ENCODE data around the gene PSORS1C2.
"Not testable (repeated sequence)": the region's sequence is repeated elsewhere in the genome, so short reads cannot be mapped to it uniquely, and the experiment has no call there.

PSORS1C2 gene

GRCh38 chr6:31138982-31139381 is at the start of gene PSORS1C2:
Gene PSORS1C2, minus strand, starts transcription at chr6:31139066. Its CDS starts 40 bp downstream, at chr6:31139026.
- peaks cover 10% of the 10 kb centered on the region for H3K4me1 Mint-ChIP-seq
- no peak for ATAC-seq
- peak within 1 kb of the TSS in 1 of 2 donors; percentile 20 for H3K4me3 Mint-ChIP-seq

GRCh38 chr6:31187780-31188194 is 48.9 kb upstream of the PSORS1C2 start:
- peaks cover 13% of the 10 kb centered on the region for H3K4me1 Mint-ChIP-seq
- no peaks in the 10 kb centered on the region for H3K9me3 Mint-ChIP-seq
- no peak for DNase-seq
- H3K4me3 Mint-ChIP-seq = no peak overlapping the region
- ATAC-seq = no peak
- no peak overlapping the region for H3K27ac Mint-ChIP-seq
- H3K27me3 Mint-ChIP-seq = no peaks in the 10 kb centered on the region

More at GRCh38 chr6:31138982-31139381, at the start of gene PSORS1C2:
- Mint-ChIP-seq H3K9me3 (no peaks in the 10 kb centered on the region), H3K27ac (no peak within 1 kb of the TSS), H3K27me3 (no peaks in the 10 kb centered on the region)
- no peak for DNase-seq

GRCh38 chr6:31186052-31186734 is 47.3 kb upstream of the PSORS1C2 start:
- H3K9me3 Mint-ChIP-seq = no peaks in the 10 kb centered on the region
- no peak for DNase-seq
- H3K27me3 Mint-ChIP-seq = no peaks in the 10 kb centered on the region
- no peak overlapping the region for H3K4me3 Mint-ChIP-seq
- peaks cover 13% of the 10 kb centered on the region for H3K4me1 Mint-ChIP-seq
- no peak for ATAC-seq
- no peak overlapping the region for H3K27ac Mint-ChIP-seq

GRCh38 chr6:31185695-31186051 is 46.8 kb upstream of the PSORS1C2 start:
- not testable (repeated sequence) for H3K27ac Mint-ChIP-seq, DNase-seq, H3K27me3 Mint-ChIP-seq, H3K9me3 Mint-ChIP-seq
- peak overlapping the region in 1 of 2 donors; percentile 38 for H3K4me3 Mint-ChIP-seq
- peak; percentile 48 for ATAC-seq
- peaks cover 13% of the 10 kb centered on the region for H3K4me1 Mint-ChIP-seq

- not testable (repeated sequence) for DNase-seq, ATAC-seq, H3K27me3 Mint-ChIP-seq, H3K27ac Mint-ChIP-seq, H3K9me3 Mint-ChIP-seq, H3K4me3 Mint-ChIP-seq
- H3K4me1 Mint-ChIP-seq = peaks cover 15% of the 10 kb centered on the region
Observed at GRCh38 chr6:31183859-31184258, 45.0 kb upstream of the PSORS1C2 start.

GRCh38 chr6:31183287-31183686 is 44.4 kb upstream of the PSORS1C2 start:
- not testable (repeated sequence) for H3K27ac Mint-ChIP-seq, ATAC-seq, H3K4me3 Mint-ChIP-seq, DNase-seq, H3K9me3 Mint-ChIP-seq, H3K27me3 Mint-ChIP-seq
- peaks cover 19% of the 10 kb centered on the region for H3K4me1 Mint-ChIP-seq

GRCh38 chr6:31180500-31180899 is 41.6 kb upstream of the PSORS1C2 start:
- ATAC-seq = peak; percentile 98
- DNase-seq = peak; percentile 55 to 78
- Mint-ChIP-seq H3K4me1 (peaks cover 16% of the 10 kb centered on the region), H3K4me3 (peak overlapping the region; percentile 85 to 88), H3K27ac (peak overlapping the region; percentile 70 to 86), H3K27me3 (no peaks in the 10 kb centered on the region), H3K9me3 (no peaks in the 10 kb centered on the region)

GRCh38 chr6:31179896-31180295 is 41.0 kb upstream of the PSORS1C2 start:
- no peaks in the 10 kb centered on the region for H3K27me3 Mint-ChIP-seq
- H3K4me3 Mint-ChIP-seq = peak overlapping the region; percentile 85 to 88
- peaks cover 15% of the 10 kb centered on the region for H3K4me1 Mint-ChIP-seq
- no peaks in the 10 kb centered on the region for H3K9me3 Mint-ChIP-seq
- DNase-seq = no peak
- no peak overlapping the region for H3K27ac Mint-ChIP-seq
- no peak for ATAC-seq

- ATAC-seq (no peak), DNase-seq (no peak)
- Mint-ChIP-seq H3K4me1 (peaks cover 15% of the 10 kb centered on the region), H3K9me3 (no peaks in the 10 kb centered on the region), H3K27ac (peak overlapping the region; percentile 30 to 35), H3K27me3 (no peaks in the 10 kb centered on the region), H3K4me3 (no peak overlapping the region)
Observed at GRCh38 chr6:31179042-31179386, 40.1 kb upstream of the PSORS1C2 start.

GRCh38 chr6:31178143-31179041 is 39.5 kb upstream of the PSORS1C2 start:
- Mint-ChIP-seq H3K4me1 (peaks cover 15% of the 10 kb centered on the region), H3K4me3 (no peak overlapping the region), H3K27me3 (no peaks in the 10 kb centered on the region), H3K27ac (peak overlapping the region in 1 of 2 donors; percentile 43), H3K9me3 (no peaks in the 10 kb centered on the region)
- no peak for DNase-seq
- no peak for ATAC-seq

- no peak overlapping the region for H3K4me3 Mint-ChIP-seq
- no peak for DNase-seq
Observed at GRCh38 chr6:31175971-31176370, 37.1 kb upstream of the PSORS1C2 start.

GRCh38 chr6:31174378-31174777 is 35.5 kb upstream of the PSORS1C2 start:
- Mint-ChIP-seq H3K9me3 (no peaks in the 10 kb centered on the region), H3K27me3 (no peaks in the 10 kb centered on the region), H3K27ac (no peak overlapping the region), H3K4me1 (peaks cover 15% of the 10 kb centered on the region), H3K4me3 (no peak overlapping the region)
- DNase-seq (no peak), ATAC-seq (no peak)

More at GRCh38 chr6:31175971-31176370, 37.1 kb upstream of the PSORS1C2 start:
- no peaks in the 10 kb centered on the region for H3K27me3 Mint-ChIP-seq
- peaks cover 15% of the 10 kb centered on the region for H3K4me1 Mint-ChIP-seq
- H3K9me3 Mint-ChIP-seq = no peaks in the 10 kb centered on the region
- ATAC-seq = no peak
- no peak overlapping the region for H3K27ac Mint-ChIP-seq

- H3K4me3 Mint-ChIP-seq = no peak overlapping the region
- DNase-seq = no peak
- peaks cover 8% of the 10 kb centered on the region for H3K4me1 Mint-ChIP-seq
- no peaks in the 10 kb centered on the region for H3K27me3 Mint-ChIP-seq
- no peak overlapping the region for H3K27ac Mint-ChIP-seq
- no peak for ATAC-seq
- no peaks in the 10 kb centered on the region for H3K9me3 Mint-ChIP-seq
Observed at GRCh38 chr6:31173406-31173805, 34.5 kb upstream of the PSORS1C2 start.

GRCh38 chr6:31172973-31173384 is 34.1 kb upstream of the PSORS1C2 start:
- ATAC-seq = no peak
- H3K4me3 Mint-ChIP-seq = no peak overlapping the region

GRCh38 chr6:31171931-31172905 is 33.4 kb upstream of the PSORS1C2 start:
- H3K27me3 Mint-ChIP-seq = no peaks in the 10 kb centered on the region
- H3K4me1 Mint-ChIP-seq = peaks cover 8% of the 10 kb centered on the region
- no peaks in the 10 kb centered on the region for H3K9me3 Mint-ChIP-seq
- DNase-seq (no peak), ATAC-seq (no peak)
- peak overlapping the region in 1 of 2 donors; percentile 6 for H3K27ac Mint-ChIP-seq
- H3K4me3 Mint-ChIP-seq = no peak overlapping the region

More at GRCh38 chr6:31172973-31173384, 34.1 kb upstream of the PSORS1C2 start:
- Mint-ChIP-seq H3K27me3 (no peaks in the 10 kb centered on the region), H3K27ac (no peak overlapping the region), H3K9me3 (no peaks in the 10 kb centered on the region), H3K4me1 (peaks cover 8% of the 10 kb centered on the region)
- no peak for DNase-seq
